Breast epithelium (tissue), 3 donors: ENCODE data around the gene PITRM1.

Source experiments
- CTCF ChIP-seq, 3 donors: fragments of 450-650 bp; IDR thresholded peaks; one replicate each; pipeline ENCODE4 v1.5.1; 2016 to 2017; ENCODE audit warnings: antibody characterized with exemption in 3 of 3, mild to moderate bottlenecking in 3 of 3, moderate library complexity in 3 of 3
- POLR2A ChIP-seq: fragments of 450-650 bp; IDR thresholded peaks from one replicate; pipeline ENCODE4 v1.6.1; 2016; ENCODE audit warnings: antibody characterized with exemption, mild to moderate bottlenecking, moderate library complexity
- POLR2AphosphoS5 ChIP-seq, 3 donors: sonication (generic); formaldehyde crosslinking; IDR thresholded peaks; one replicate each; pipeline ENCODE4 v1.6.1; 2017; ENCODE audit warnings: antibody characterized with exemption in 3 of 3

- no peak for TF ChIP-seq CTCF (IDR thresholded peaks at IDR 0.05)
- no peak for TF ChIP-seq POLR2A
- no peak for TF ChIP-seq POLR2AphosphoS5 (IDR thresholded peaks at IDR 0.05)
Observed at GRCh38 chr10:3137958-3138726, 34.4 kb downstream of the PITRM1 start.
